Mesodermal cell (in vitro differentiated cells): ENCODE measurements around the gene MNAT1.
"Not testable (repeated sequence)": the region's sequence is repeated elsewhere in the genome, so short reads cannot be mapped to it uniquely, and the experiment has no call there.

Experiments
- H3K27ac ChIP-seq: 2 replicates; pipeline ENCODE4 v1.7.0; 2013; ENCODE audit warnings: mild to moderate bottlenecking, low read depth, low read length, moderate library complexity; ENCODE audit not compliant: severe bottlenecking
- H3K36me3 ChIP-seq: 2 replicates; pipeline ENCODE4 v1.7.1; 2013; ENCODE audit warnings: mild to moderate bottlenecking, low read length, moderate library complexity; ENCODE audit not compliant: control insufficient read depth, insufficient read depth
- H3K4me1 ChIP-seq: one replicate; pipeline ENCODE4 v1.7.1; 2013; ENCODE audit warnings: mild to moderate bottlenecking, low read length; ENCODE audit not compliant: insufficient read depth, control insufficient read depth, poor library complexity, severe bottlenecking
- H3K4me3 ChIP-seq: 2 replicates; pipeline ENCODE4 v1.7.0; 2013; ENCODE audit warnings: low read length, control low read depth, mild to moderate bottlenecking; ENCODE audit not compliant: insufficient read depth, poor library complexity, severe bottlenecking; ENCODE audit errors: extremely low read depth
- H3K9me3 ChIP-seq: 2 replicates; pipeline ENCODE4 v1.7.1; 2013; ENCODE audit warnings: mild to moderate bottlenecking, low read length, moderate library complexity; ENCODE audit not compliant: control insufficient read depth
- WGBS, 2 experiments: methylation state at CpG; one replicate each; pipeline ENCODE4 v1.1.5; 2013; ENCODE audit warnings: missing lambda C conversion rate in 2 of 2; ENCODE audit not compliant: insufficient coverage in 2 of 2; 5-methylcytosine and 5-hydroxymethylcytosine counted together

Gene MNAT1

GRCh38 chr14:60845523-60845922, 111.0 kb downstream of the MNAT1 start:
- H3K36me3 ChIP-seq, result peaks cover 4% of the 10 kb centered on the region
- no CpG with 5 or more reads among the region's 1 CpG for WGBS, 2 experiments
- peaks cover 4% of the 10 kb centered on the region for H3K9me3 ChIP-seq
- H3K27ac ChIP-seq, result no peak overlapping the region
- H3K4me3 ChIP-seq, result no peak overlapping the region
- H3K4me1 ChIP-seq, result no peaks in the 10 kb centered on the region

- peaks cover 8% of the 10 kb centered on the region for H3K36me3 ChIP-seq
- WGBS, 2 experiments, result 100% methylated on average over 2 of the region's 2 CpGs; no CpG with 5 or more reads in 1 of the 2 experiments
- no peak overlapping the region for H3K27ac ChIP-seq
- peaks cover 4% of the 10 kb centered on the region for H3K9me3 ChIP-seq
- H3K4me3 ChIP-seq, result no peak overlapping the region
- H3K4me1 ChIP-seq, result no peaks in the 10 kb centered on the region
Observed at GRCh38 chr14:60848066-60848465, 113.5 kb downstream of the MNAT1 start.

GRCh38 chr14:60851692-60852091, 117.1 kb downstream of the MNAT1 start:
- H3K27ac ChIP-seq, H3K4me1 ChIP-seq, H3K9me3 ChIP-seq, H3K4me3 ChIP-seq: not testable (repeated sequence)
- WGBS, 2 experiments, result 83 to 88% methylated on average over 1 of the region's 5 CpGs
- peaks cover 19% of the 10 kb centered on the region for H3K36me3 ChIP-seq

GRCh38 chr14:60856111-60856510, 121.5 kb downstream of the MNAT1 start:
- Histone ChIP-seq H3K9me3 (no peaks in the 10 kb centered on the region), H3K27ac (no peak overlapping the region), H3K36me3 (peaks cover 15% of the 10 kb centered on the region), H3K4me1 (no peaks in the 10 kb centered on the region), H3K4me3 (no peak overlapping the region)
- WGBS, 2 experiments, result 92 to 100% methylated on average over 1 of the region's 2 CpGs

GRCh38 chr14:60859525-60859924, 125.0 kb downstream of the MNAT1 start:
- Histone ChIP-seq H3K27ac (no peak overlapping the region), H3K9me3 (no peaks in the 10 kb centered on the region), H3K4me1 (no peaks in the 10 kb centered on the region), H3K4me3 (no peak overlapping the region), H3K36me3 (peaks cover 9% of the 10 kb centered on the region)
- 100% methylated on average over 1 of the region's 2 CpGs; no CpG with 5 or more reads in 1 of the 2 experiments for WGBS, 2 experiments

GRCh38 chr14:60861545-60862140, 127.1 kb downstream of the MNAT1 start:
- H3K36me3 ChIP-seq, result no peaks in the 10 kb centered on the region
- no peak overlapping the region for H3K4me3 ChIP-seq
- H3K4me1 ChIP-seq, result no peaks in the 10 kb centered on the region
- H3K27ac ChIP-seq, result no peak overlapping the region
- WGBS, 2 experiments, result no CpG with 5 or more reads among the region's 3 CpGs
- no peaks in the 10 kb centered on the region for H3K9me3 ChIP-seq

- 100% methylated on average over 2 of the region's 2 CpGs; no CpG with 5 or more reads in 1 of the 2 experiments for WGBS, 2 experiments
- no peaks in the 10 kb centered on the region for H3K36me3 ChIP-seq
- no peak overlapping the region for H3K27ac ChIP-seq
- no peaks in the 10 kb centered on the region for H3K9me3 ChIP-seq
- no peak overlapping the region for H3K4me3 ChIP-seq
- H3K4me1 ChIP-seq, result no peaks in the 10 kb centered on the region
Observed at GRCh38 chr14:60862283-60862682, 127.7 kb downstream of the MNAT1 start.

- Histone ChIP-seq H3K9me3 (no peaks in the 10 kb centered on the region), H3K4me1 (no peaks in the 10 kb centered on the region), H3K36me3 (no peaks in the 10 kb centered on the region), H3K27ac (no peak overlapping the region), H3K4me3 (no peak overlapping the region)
- 78 to 100% methylated on average over 1 of the region's 2 CpGs for WGBS, 2 experiments
Observed at GRCh38 chr14:60863249-60863648, 128.7 kb downstream of the MNAT1 start.

GRCh38 chr14:60865378-60866127, 131.0 kb downstream of the MNAT1 start:
- H3K36me3 ChIP-seq, result no peaks in the 10 kb centered on the region
- H3K27ac ChIP-seq, result no peak overlapping the region
- H3K9me3 ChIP-seq, result no peaks in the 10 kb centered on the region
- H3K4me3 ChIP-seq, result no peak overlapping the region
- no peaks in the 10 kb centered on the region for H3K4me1 ChIP-seq
- 82 to 100% methylated on average over 2 to 3 of the region's 4 CpGs for WGBS, 2 experiments

GRCh38 chr14:60867503-60868172, 133.1 kb downstream of the MNAT1 start:
- Histone ChIP-seq H3K27ac (no peak overlapping the region), H3K36me3 (no peaks in the 10 kb centered on the region), H3K9me3 (no peaks in the 10 kb centered on the region), H3K4me3 (no peak overlapping the region), H3K4me1 (no peaks in the 10 kb centered on the region)

GRCh38 chr14:60878121-60878520, 143.6 kb downstream of the MNAT1 start:
- no peaks in the 10 kb centered on the region for H3K4me1 ChIP-seq
- peaks cover 6% of the 10 kb centered on the region for H3K36me3 ChIP-seq
- H3K9me3 ChIP-seq, result no peaks in the 10 kb centered on the region
- no peak overlapping the region for H3K27ac ChIP-seq
- no CpG with 5 or more reads among the region's 1 CpG for WGBS, 2 experiments
- no peak overlapping the region for H3K4me3 ChIP-seq
